Measurements from ENCODE around the gene LTF.

- TF ChIP-seq SLC30A9 (CRISPR knock-in tag; IDR thresholded peaks at IDR 0.05) (no peak), SREBF2 (CRISPR knock-in tag; IDR thresholded peaks at IDR 0.05) (no peak), GTF3C2 (IDR thresholded peaks at IDR 0.05; ENCODE audit: borderline replicate concordance, extremely low read depth, insufficient read length) (no peak), ZBTB43 (CRISPR knock-in tag; IDR thresholded peaks at IDR 0.05) (no peak), ARHGAP35 (IDR thresholded peaks at IDR 0.05; ENCODE audit: partially characterized antibody) (no peak), YY1 (IDR thresholded peaks at IDR 0.05; ENCODE audit: borderline replicate concordance in 1 of 3, control insufficient read depth in 1 of 3, extremely low read depth in 1 of 3, insufficient read depth in 3 of 3, insufficient read length in 1 of 3, insufficient replicate concordance in 2 of 3, low read depth in 1 of 3, low read length in 2 of 3) (no peak)
Measured at GRCh38 chr3:46460051-46460450, 4.7 kb downstream of the LTF start.

Data from K562 (cell line).